8988T (cell line): ENCODE measurements around the gene TRIM22.

Experiments used
- DNase-seq: peaks from one replicate; pipeline ENCODE4 v3.0.0; 2011

TRIM22 gene

GRCh38 chr11:5749836-5750235, 60.2 kb downstream of the TRIM22 start:
- no peak for DNase-seq

GRCh38 chr11:5753943-5754342, 64.4 kb downstream of the TRIM22 start, which contains the start of gene OR52N4:
Gene OR52N4 (plus strand): TSS chr11:5754243. CDS start chr11:5754741, 498 bp downstream.
- no peak for DNase-seq
